OCI-LY7 (cell line): ENCODE measurements around the gene FRMD5.

Experiments used
- EZH2phosphoT487 ChIP-seq: fragments of 200-600 bp; sonication (generic); IDR thresholded peaks from 2 replicates; pipeline ENCODE4 v1.6.1; 2018; ENCODE audit warnings: low read depth, borderline replicate concordance, mild to moderate bottlenecking, mixed run types, antibody characterized with exemption, low read length, moderate library complexity, mixed read lengths
- TF ChIP-seq, protein P1 (sequence below): fragments of 200-600 bp; sonication (generic); conservative IDR thresholded peaks from 2 replicates; pipeline ENCODE4 v1.5.1; 2014; ENCODE audit warnings: mild to moderate bottlenecking, antibody characterized with exemption, low read length, moderate library complexity, mixed read lengths

DNA sequence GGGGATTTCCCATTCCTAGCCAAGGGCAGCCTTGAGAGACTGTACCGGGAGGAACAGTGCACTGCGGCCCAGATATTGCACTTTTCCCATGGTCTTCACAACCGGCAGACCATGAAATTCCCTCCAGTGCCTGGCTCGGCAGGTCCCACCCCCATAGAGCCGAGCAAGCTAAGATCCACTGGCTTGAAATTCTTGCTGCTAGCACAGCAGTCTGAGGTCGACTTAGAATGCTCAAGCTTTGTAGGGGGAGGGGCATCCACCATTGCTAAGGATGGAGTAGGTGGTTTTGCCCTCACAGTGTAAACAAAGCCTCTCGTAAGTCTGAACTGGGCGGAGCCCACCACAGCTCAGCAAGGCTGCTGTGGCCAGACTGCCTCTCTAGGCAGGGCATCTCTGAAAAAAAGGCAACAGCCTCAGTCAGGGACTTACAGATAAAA, 156.3 kb downstream of the FRMD5 start:
- TF ChIP-seq, protein P1, sequence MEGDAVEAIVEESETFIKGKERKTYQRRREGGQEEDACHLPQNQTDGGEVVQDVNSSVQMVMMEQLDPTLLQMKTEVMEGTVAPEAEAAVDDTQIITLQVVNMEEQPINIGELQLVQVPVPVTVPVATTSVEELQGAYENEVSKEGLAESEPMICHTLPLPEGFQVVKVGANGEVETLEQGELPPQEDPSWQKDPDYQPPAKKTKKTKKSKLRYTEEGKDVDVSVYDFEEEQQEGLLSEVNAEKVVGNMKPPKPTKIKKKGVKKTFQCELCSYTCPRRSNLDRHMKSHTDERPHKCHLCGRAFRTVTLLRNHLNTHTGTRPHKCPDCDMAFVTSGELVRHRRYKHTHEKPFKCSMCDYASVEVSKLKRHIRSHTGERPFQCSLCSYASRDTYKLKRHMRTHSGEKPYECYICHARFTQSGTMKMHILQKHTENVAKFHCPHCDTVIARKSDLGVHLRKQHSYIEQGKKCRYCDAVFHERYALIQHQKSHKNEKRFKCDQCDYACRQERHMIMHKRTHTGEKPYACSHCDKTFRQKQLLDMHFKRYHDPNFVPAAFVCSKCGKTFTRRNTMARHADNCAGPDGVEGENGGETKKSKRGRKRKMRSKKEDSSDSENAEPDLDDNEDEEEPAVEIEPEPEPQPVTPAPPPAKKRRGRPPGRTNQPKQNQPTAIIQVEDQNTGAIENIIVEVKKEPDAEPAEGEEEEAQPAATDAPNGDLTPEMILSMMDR, result no peak
- TF ChIP-seq EZH2phosphoT487, result no peak
